Measurements from ENCODE around the gene PAWR. TPM values are rescaled to one million over a fixed set of nuclear protein-coding genes. Genes with fewer than 3 reads are reported as not detected.
"Not testable (repeated sequence)": the region's sequence is repeated elsewhere in the genome, so short reads cannot be mapped to it uniquely, and the experiment has no call there.

Gene PAWR
- total RNA-seq, 1 donor from 2014 or later = 103 TPM

GRCh38 chr12:79629561-79629960, 61.2 kb downstream of the PAWR start:
- Mint-ChIP-seq H3K27ac (no peak overlapping the region), H3K27me3 (ENCODE audit: insufficient read depth, low read depth) (no peaks in the 10 kb centered on the region), H3K4me1 (peaks cover 4% of the 10 kb centered on the region), H3K9me3 (peaks cover 20% of the 10 kb centered on the region), H3K36me3 (peaks cover 7% of the 10 kb centered on the region), H3K4me3 (no peak overlapping the region)
- no peaks in the 10 kb centered on the region for H3K27me3 ChIP-seq
- H3F3A ChIP-seq (ENCODE audit: low read depth) = no peaks in the 10 kb centered on the region
- no peak overlapping the region for H3K4me2 ChIP-seq
- peaks cover 91% of the 10 kb centered on the region for H3K79me2 ChIP-seq (ENCODE audit: low read depth)
- H3K4me3 ChIP-seq = no peak overlapping the region
- H3K4me1 ChIP-seq = peaks cover 2% of the 10 kb centered on the region
- no peaks in the 10 kb centered on the region for H3K36me3 ChIP-seq
- peaks cover 13% of the 10 kb centered on the region for H4K20me1 ChIP-seq (ENCODE audit: low read depth)
- DNase-seq (ENCODE audit: low spot score) = no peak
- H2AFZ ChIP-seq (replicated peaks) = no peak overlapping the region
- H3K9ac ChIP-seq = no peak overlapping the region
- no peak overlapping the region for H3K27ac ChIP-seq
- H3K9me3 ChIP-seq (ENCODE audit: low read depth) = peaks cover 5% of the 10 kb centered on the region
- TF ChIP-seq EZH2phosphoT487 (IDR thresholded peaks at IDR 0.05) = no peak
- TF ChIP-seq CTCF (IDR thresholded peaks at IDR 0.05) = no peak
- TF ChIP-seq EZH2 (IDR thresholded peaks at IDR 0.05) = no peak

- not testable (repeated sequence) for H3K36me3 Mint-ChIP-seq; H3K9ac ChIP-seq; H3K36me3 ChIP-seq; DNase-seq (ENCODE audit: low spot score); H3K4me1 Mint-ChIP-seq; H4K20me1 ChIP-seq (ENCODE audit: low read depth); H3K4me1 ChIP-seq; H3K9me3 ChIP-seq (ENCODE audit: low read depth); H3K27me3 ChIP-seq; H2AFZ ChIP-seq (replicated peaks); H3K4me3 ChIP-seq; H3K4me2 ChIP-seq; H3K27me3 Mint-ChIP-seq (ENCODE audit: insufficient read depth, low read depth); H3K4me3 Mint-ChIP-seq; H3K27ac ChIP-seq; H3K27ac Mint-ChIP-seq; H3F3A ChIP-seq (ENCODE audit: low read depth)
- H3K9me3 Mint-ChIP-seq = peaks cover 20% of the 10 kb centered on the region
- H3K79me2 ChIP-seq (ENCODE audit: low read depth) = peaks cover 93% of the 10 kb centered on the region
Observed at GRCh38 chr12:79626735-79627134, 64.0 kb downstream of the PAWR start.

- no peak overlapping the region for H3K4me3 ChIP-seq
- no peak for DNase-seq (ENCODE audit: low spot score)
- no peaks in the 10 kb centered on the region for H3K4me1 ChIP-seq
- H3F3A ChIP-seq (ENCODE audit: low read depth) = no peaks in the 10 kb centered on the region
- Mint-ChIP-seq H3K36me3 (peaks cover 14% of the 10 kb centered on the region), H3K4me3 (no peak overlapping the region), H3K9me3 (peaks cover 20% of the 10 kb centered on the region), H3K4me1 (no peaks in the 10 kb centered on the region), H3K27ac (no peak overlapping the region), H3K27me3 (ENCODE audit: insufficient read depth, low read depth) (no peaks in the 10 kb centered on the region)
- H3K27me3 ChIP-seq = no peaks in the 10 kb centered on the region
- no peak overlapping the region for H2AFZ ChIP-seq (replicated peaks)
- TF ChIP-seq EZH2 (IDR thresholded peaks at IDR 0.05) (no peak), EZH2phosphoT487 (IDR thresholded peaks at IDR 0.05) (no peak), CTCF (IDR thresholded peaks at IDR 0.05) (no peak)
- H3K36me3 ChIP-seq = no peaks in the 10 kb centered on the region
- no peak overlapping the region for H3K27ac ChIP-seq
- no peak overlapping the region for H3K9ac ChIP-seq
- H3K9me3 ChIP-seq (ENCODE audit: low read depth) = peaks cover 5% of the 10 kb centered on the region
- no peak overlapping the region for H3K4me2 ChIP-seq
- peaks cover 87% of the 10 kb centered on the region for H3K79me2 ChIP-seq (ENCODE audit: low read depth)
- H4K20me1 ChIP-seq (ENCODE audit: low read depth) = peaks cover 4% of the 10 kb centered on the region
Observed at GRCh38 chr12:79624378-79624777, 66.4 kb downstream of the PAWR start.

GRCh38 chr12:79619872-79620562, 70.7 kb downstream of the PAWR start:
- peaks cover 10% of the 10 kb centered on the region for H4K20me1 ChIP-seq (ENCODE audit: low read depth)
- no peaks in the 10 kb centered on the region for H3K36me3 ChIP-seq
- no peak overlapping the region for H3K27ac ChIP-seq
- H3K4me1 ChIP-seq = no peaks in the 10 kb centered on the region
- no peak for TF ChIP-seq CTCF (IDR thresholded peaks at IDR 0.05)
- TF ChIP-seq EZH2 (IDR thresholded peaks at IDR 0.05) = no peak
- TF ChIP-seq EZH2phosphoT487 (IDR thresholded peaks at IDR 0.05) = no peak
- no peak overlapping the region for H2AFZ ChIP-seq (replicated peaks)
- Mint-ChIP-seq H3K4me1 (no peaks in the 10 kb centered on the region), H3K9me3 (no peaks in the 10 kb centered on the region), H3K4me3 (no peak overlapping the region), H3K27me3 (ENCODE audit: insufficient read depth, low read depth) (no peaks in the 10 kb centered on the region), H3K27ac (no peak overlapping the region), H3K36me3 (peaks cover 16% of the 10 kb centered on the region)
- H3K9ac ChIP-seq = no peak overlapping the region
- H3K4me2 ChIP-seq = no peak overlapping the region
- no peak for DNase-seq (ENCODE audit: low spot score)
- no peaks in the 10 kb centered on the region for H3K27me3 ChIP-seq
- H3K79me2 ChIP-seq (ENCODE audit: low read depth) = peaks cover 94% of the 10 kb centered on the region
- H3K4me3 ChIP-seq = no peak overlapping the region
- H3F3A ChIP-seq (ENCODE audit: low read depth) = no peaks in the 10 kb centered on the region
- H3K9me3 ChIP-seq (ENCODE audit: low read depth) = no peaks in the 10 kb centered on the region

All from neural progenitor cell (in vitro differentiated cells).